ENCODE results near the gene LIN7C.
A peak's percentile ranks its signal among the peaks of the same experiment; 100 is the strongest.

DNA sequence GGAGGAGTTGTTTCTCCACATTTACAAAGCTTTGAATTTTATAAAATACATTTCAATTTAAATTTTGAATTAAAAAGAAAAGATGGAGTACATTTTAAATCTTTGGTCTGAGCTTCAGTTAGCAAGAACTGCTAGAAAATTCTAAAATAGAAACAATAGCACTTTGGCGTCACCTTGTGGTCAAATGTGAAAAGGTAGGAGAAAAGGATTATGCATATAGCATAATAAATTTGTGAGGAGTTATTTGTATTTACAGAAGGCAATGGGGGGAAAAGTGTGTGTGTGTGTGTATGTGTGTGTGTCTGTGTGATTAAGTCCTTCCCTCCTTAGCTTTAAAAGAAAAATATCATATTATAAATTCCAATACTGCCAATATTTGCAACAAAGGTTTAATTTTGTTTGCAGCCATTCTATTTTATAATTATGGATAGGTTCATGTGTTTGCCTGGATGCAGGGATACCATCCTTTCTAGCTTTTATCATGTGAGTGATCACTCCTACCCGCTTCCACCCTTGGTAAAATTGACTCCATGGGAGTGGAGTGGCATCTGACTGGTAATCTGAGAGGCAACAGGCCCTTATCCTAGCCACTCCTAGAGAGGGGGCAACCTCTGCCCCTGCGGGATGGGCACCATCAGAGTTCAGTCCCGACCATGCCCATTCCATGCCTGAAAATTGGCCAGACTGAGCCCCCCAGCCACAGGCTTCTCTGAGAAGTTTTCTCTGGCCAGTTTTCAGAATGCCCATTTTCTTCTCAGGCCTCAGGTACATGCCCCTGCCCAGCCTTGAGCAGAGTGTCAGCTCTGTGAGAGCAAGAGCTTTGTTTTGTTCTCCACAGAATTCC, 20.4 kb downstream of the LIN7C start:
- TF ChIP-seq NR2F6 (IDR thresholded peaks at IDR 0.05) (no peak), NR2F6 (CRISPR knock-in tag; IDR thresholded peaks at IDR 0.05) (no peak), ZBTB7A (CRISPR knock-in tag; IDR thresholded peaks at IDR 0.05) (no peak), RXRA (CRISPR knock-in tag; IDR thresholded peaks at IDR 0.05) (no peak), NCOA2 (CRISPR knock-in tag; IDR thresholded peaks at IDR 0.05) (no peak), POLR2A (IDR thresholded peaks at IDR 0.05; ENCODE audit: insufficient read depth in 1 of 2, low read depth in 2 of 2, low read length in 2 of 2) (no peak), RBM22 (optimal IDR thresholded peaks at IDR 0.05; ENCODE audit: low read length) (no peak), BRD4 (CRISPR knock-in tag; IDR thresholded peaks at IDR 0.05) (no peak), POLR2AphosphoS5 (IDR thresholded peaks at IDR 0.05; ENCODE audit: low read depth, low read length) (no peak)
- TF ChIP-seq, protein P1, sequence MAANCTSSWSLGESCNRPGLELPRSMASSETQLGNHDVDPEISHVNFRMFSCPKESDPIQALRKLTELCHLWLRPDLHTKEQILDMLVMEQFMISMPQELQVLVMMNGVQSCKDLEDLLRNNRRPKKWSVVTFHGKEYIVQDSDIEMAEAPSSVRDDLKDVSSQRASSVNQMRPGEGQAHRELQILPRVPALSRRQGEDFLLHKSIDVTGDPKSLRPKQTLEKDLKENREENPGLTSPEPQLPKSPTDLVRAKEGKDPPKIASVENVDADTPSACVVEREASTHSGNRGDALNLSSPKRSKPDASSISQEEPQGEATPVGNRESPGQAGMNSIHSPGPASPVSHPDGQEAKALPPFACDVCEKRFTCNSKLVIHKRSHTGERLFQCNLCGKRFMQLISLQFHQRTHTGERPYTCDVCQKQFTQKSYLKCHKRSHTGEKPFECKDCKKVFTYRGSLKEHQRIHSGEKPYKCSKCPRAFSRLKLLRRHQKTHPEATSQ (CRISPR knock-in tag; IDR thresholded peaks at IDR 0.05; ENCODE audit: borderline replicate concordance): no peak
- TF ChIP-seq, protein P2, sequence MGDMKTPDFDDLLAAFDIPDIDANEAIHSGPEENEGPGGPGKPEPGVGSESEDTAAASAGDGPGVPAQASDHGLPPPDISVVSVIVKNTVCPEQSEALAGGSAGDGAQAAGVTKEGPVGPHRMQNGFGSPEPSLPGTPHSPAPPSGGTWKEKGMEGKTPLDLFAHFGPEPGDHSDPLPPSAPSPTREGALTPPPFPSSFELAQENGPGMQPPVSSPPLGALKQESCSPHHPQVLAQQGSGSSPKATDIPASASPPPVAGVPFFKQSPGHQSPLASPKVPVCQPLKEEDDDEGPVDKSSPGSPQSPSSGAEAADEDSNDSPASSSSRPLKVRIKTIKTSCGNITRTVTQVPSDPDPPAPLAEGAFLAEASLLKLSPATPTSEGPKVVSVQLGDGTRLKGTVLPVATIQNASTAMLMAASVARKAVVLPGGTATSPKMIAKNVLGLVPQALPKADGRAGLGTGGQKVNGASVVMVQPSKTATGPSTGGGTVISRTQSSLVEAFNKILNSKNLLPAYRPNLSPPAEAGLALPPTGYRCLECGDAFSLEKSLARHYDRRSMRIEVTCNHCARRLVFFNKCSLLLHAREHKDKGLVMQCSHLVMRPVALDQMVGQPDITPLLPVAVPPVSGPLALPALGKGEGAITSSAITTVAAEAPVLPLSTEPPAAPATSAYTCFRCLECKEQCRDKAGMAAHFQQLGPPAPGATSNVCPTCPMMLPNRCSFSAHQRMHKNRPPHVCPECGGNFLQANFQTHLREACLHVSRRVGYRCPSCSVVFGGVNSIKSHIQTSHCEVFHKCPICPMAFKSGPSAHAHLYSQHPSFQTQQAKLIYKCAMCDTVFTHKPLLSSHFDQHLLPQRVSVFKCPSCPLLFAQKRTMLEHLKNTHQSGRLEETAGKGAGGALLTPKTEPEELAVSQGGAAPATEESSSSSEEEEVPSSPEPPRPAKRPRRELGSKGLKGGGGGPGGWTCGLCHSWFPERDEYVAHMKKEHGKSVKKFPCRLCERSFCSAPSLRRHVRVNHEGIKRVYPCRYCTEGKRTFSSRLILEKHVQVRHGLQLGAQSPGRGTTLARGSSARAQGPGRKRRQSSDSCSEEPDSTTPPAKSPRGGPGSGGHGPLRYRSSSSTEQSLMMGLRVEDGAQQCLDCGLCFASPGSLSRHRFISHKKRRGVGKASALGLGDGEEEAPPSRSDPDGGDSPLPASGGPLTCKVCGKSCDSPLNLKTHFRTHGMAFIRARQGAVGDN (CRISPR knock-in tag; IDR thresholded peaks at IDR 0.05): no peak
- TF ChIP-seq, protein P3, sequence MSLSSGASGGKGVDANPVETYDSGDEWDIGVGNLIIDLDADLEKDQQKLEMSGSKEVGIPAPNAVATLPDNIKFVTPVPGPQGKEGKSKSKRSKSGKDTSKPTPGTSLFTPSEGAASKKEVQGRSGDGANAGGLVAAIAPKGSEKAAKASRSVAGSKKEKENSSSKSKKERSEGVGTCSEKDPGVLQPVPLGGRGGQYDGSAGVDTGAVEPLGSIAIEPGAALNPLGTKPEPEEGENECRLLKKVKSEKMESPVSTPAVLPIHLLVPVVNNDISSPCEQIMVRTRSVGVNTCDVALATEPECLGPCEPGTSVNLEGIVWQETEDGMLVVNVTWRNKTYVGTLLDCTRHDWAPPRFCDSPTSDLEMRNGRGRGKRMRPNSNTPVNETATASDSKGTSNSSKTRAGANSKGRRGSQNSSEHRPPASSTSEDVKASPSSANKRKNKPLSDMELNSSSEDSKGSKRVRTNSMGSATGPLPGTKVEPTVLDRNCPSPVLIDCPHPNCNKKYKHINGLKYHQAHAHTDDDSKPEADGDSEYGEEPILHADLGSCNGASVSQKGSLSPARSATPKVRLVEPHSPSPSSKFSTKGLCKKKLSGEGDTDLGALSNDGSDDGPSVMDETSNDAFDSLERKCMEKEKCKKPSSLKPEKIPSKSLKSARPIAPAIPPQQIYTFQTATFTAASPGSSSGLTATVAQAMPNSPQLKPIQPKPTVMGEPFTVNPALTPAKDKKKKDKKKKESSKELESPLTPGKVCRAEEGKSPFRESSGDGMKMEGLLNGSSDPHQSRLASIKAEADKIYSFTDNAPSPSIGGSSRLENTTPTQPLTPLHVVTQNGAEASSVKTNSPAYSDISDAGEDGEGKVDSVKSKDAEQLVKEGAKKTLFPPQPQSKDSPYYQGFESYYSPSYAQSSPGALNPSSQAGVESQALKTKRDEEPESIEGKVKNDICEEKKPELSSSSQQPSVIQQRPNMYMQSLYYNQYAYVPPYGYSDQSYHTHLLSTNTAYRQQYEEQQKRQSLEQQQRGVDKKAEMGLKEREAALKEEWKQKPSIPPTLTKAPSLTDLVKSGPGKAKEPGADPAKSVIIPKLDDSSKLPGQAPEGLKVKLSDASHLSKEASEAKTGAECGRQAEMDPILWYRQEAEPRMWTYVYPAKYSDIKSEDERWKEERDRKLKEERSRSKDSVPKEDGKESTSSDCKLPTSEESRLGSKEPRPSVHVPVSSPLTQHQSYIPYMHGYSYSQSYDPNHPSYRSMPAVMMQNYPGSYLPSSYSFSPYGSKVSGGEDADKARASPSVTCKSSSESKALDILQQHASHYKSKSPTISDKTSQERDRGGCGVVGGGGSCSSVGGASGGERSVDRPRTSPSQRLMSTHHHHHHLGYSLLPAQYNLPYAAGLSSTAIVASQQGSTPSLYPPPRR (CRISPR knock-in tag; IDR thresholded peaks at IDR 0.05; ENCODE audit: borderline replicate concordance): no peak
- TF ChIP-seq, protein P4, sequence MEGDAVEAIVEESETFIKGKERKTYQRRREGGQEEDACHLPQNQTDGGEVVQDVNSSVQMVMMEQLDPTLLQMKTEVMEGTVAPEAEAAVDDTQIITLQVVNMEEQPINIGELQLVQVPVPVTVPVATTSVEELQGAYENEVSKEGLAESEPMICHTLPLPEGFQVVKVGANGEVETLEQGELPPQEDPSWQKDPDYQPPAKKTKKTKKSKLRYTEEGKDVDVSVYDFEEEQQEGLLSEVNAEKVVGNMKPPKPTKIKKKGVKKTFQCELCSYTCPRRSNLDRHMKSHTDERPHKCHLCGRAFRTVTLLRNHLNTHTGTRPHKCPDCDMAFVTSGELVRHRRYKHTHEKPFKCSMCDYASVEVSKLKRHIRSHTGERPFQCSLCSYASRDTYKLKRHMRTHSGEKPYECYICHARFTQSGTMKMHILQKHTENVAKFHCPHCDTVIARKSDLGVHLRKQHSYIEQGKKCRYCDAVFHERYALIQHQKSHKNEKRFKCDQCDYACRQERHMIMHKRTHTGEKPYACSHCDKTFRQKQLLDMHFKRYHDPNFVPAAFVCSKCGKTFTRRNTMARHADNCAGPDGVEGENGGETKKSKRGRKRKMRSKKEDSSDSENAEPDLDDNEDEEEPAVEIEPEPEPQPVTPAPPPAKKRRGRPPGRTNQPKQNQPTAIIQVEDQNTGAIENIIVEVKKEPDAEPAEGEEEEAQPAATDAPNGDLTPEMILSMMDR (CRISPR knock-in tag; IDR thresholded peaks at IDR 0.05): peak; percentile 75
